Measurements from ENCODE around the gene MYO1D.
A peak's percentile ranks its signal among the peaks of the same experiment; 100 is the strongest.

MYO1D gene

DNA sequence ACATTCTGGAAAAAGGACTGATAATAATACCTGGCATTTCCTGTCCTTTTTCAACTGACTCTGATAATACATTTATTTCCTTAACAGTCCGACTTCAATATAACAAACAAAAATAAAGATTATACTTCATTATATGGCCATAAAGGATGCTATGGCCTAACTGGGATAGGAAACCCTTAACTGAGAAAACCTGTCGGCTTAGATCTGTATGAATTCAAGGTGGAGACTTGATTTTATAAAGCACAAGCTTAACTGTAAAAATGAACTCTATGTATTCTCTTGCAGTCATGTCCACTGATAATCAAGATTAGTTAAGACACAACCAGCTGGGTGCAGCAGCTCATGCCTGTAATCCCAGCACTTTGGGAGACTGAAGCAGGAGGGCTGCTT is 102.2 kb downstream of the MYO1D start:
- H2AK5ac ChIP-seq (ENCODE audit: low read depth, low read length) = no peak overlapping the region
- H4K8ac ChIP-seq (ENCODE audit: low read depth, low read length) = no peak overlapping the region
- no peak overlapping the region for H3K4ac ChIP-seq (ENCODE audit: low read length)
- no peaks in the 10 kb centered on the region for H3K79me1 ChIP-seq (ENCODE audit: low read depth, low read length)
- no peak overlapping the region for H4K91ac ChIP-seq (ENCODE audit: low read depth, low read length, poor library complexity)
- no peak overlapping the region for H2AFZ ChIP-seq (ENCODE audit: low read length)
- no peak overlapping the region for H3K18ac ChIP-seq (ENCODE audit: low read length)
- no peak overlapping the region for H3K23ac ChIP-seq (ENCODE audit: low read depth, low read length, poor library complexity)
- no peak overlapping the region for H3K4me3 ChIP-seq (ENCODE audit: low read length in 2 of 2)
- DNase-seq (ENCODE audit: low spot score) = no peak
- no peak overlapping the region for H2BK12ac ChIP-seq (ENCODE audit: low read length)
- H2BK5ac ChIP-seq (ENCODE audit: low read length) = no peak overlapping the region
- H3K9ac ChIP-seq (ENCODE audit: low read depth, low read length, poor library complexity) = no peak overlapping the region
- no peaks in the 10 kb centered on the region for H3K27me3 ChIP-seq (ENCODE audit: control insufficient read depth in 3 of 3, insufficient read depth in 3 of 3, low read depth in 1 of 3, low read length in 3 of 3)
- no peaks in the 10 kb centered on the region for H3K36me3 ChIP-seq (replicated peaks in 1 of 2; ENCODE audit: control insufficient read depth in 2 of 2, insufficient read depth in 2 of 2, low read length in 2 of 2)
- no peaks in the 10 kb centered on the region for H3K9me3 ChIP-seq (replicated peaks in 1 of 2; ENCODE audit: control insufficient read depth in 2 of 2, insufficient read depth in 1 of 2, low read depth in 1 of 2, low read length in 2 of 2)
- H3K4me1 ChIP-seq (ENCODE audit: control insufficient read depth in 2 of 2, insufficient read depth in 1 of 2, low read depth in 1 of 2, low read length in 2 of 2) = peaks cover 0 to 1% of the 10 kb centered on the region in 2 donors
- H3K4me2 ChIP-seq (ENCODE audit: insufficient read depth, low read length, poor library complexity, severe bottlenecking) = no peak overlapping the region
- H3K14ac ChIP-seq (ENCODE audit: low read length) = no peak overlapping the region
- WGBS, 2 donors (ENCODE audit: extremely low coverage in 2 of 2, insufficient read length in 2 of 2, insufficient replicate concordance in 1 of 2) = no CpG with 5 or more reads among the region's 2 CpGs
- no peak overlapping the region for H2BK15ac ChIP-seq (ENCODE audit: low read length)
- no peak overlapping the region for H3K27ac ChIP-seq (replicated peaks; ENCODE audit: low read length)
- no peak overlapping the region for H2BK120ac ChIP-seq (ENCODE audit: low read depth, low read length)

DNA sequence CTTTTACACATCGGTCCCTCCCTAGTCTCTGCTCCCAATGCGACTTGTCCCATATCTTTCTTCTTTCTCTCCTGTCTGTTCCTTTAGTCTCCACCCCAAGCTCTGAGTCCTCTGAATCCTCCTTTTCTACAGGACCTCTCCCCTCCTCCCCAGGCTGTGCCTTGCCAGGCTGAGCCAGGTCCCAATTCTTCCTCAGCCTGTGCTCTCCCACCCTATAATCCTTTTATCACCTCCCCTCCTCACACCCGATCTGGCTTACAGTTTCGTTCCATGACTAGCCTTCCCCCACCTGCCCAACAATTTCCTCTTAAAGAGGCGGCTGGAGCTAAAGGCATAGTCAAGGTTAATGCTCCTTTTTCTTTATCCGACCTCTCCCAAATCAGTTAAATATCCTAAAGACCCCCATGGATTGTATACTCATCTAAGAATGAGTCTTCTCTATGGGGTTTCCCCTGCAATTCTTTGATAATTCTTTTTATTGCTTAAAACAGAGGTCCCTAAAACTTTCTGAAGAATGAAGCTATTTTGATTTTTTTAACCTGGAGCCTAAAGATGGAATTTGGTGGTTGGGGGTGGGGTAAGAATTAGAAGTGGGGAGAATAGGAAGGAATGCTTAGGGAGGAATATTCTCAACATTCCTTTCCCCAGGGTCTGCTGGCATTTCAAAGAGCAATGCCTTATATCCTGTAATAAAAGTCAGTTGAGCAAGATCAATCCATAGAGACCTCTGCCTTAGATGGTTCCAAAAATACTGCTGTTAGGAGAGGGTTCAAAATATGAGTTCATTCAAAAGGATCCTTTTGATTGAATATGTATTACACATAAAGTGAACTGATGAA is 102.8 kb downstream of the MYO1D start:
- no peak for DNase-seq (ENCODE audit: low spot score)
- Histone ChIP-seq H3K4me3 (ENCODE audit: low read length in 2 of 2) (no peak overlapping the region), H4K91ac (ENCODE audit: low read depth, low read length, poor library complexity) (no peak overlapping the region)

DNA sequence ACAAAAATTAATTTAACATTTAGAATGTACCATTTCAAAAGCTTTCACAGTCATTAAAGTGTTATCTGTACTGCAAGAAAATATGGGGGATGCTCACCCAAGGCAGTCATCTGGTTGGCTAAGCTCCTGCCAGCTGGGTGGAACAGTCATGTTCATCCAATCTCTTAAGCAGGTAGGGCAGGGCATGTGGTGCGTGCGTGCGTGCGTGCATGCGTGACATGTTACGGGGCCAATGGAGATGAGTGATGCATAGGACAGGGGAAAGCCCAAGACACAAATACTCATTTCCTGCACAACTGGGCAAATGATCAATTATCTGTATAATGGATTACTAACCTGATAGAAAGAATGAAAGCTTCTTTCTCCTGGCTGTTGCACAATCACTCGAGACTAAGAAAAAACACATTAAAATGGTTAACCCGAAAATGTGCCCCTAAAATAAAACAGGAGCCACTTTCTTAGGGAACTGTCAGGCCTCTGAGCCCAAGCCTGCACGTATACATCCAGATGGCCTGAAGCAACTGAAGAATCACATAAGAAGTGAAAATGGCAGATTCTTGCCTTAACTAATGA is 104.4 kb downstream of the MYO1D start:
- H2AFZ ChIP-seq (ENCODE audit: low read length) = no peak overlapping the region
- H3K18ac ChIP-seq (ENCODE audit: low read length) = no peak overlapping the region
- H3K4me3 ChIP-seq (ENCODE audit: low read length in 2 of 2) = no peak overlapping the region
- no peak overlapping the region for H3K27ac ChIP-seq (replicated peaks; ENCODE audit: low read length)
- no peaks in the 10 kb centered on the region for H3K27me3 ChIP-seq (ENCODE audit: control insufficient read depth in 3 of 3, insufficient read depth in 3 of 3, low read depth in 1 of 3, low read length in 3 of 3)
- H3K79me1 ChIP-seq (ENCODE audit: low read depth, low read length) = no peaks in the 10 kb centered on the region
- H3K14ac ChIP-seq (ENCODE audit: low read length) = no peak overlapping the region
- H2AK5ac ChIP-seq (ENCODE audit: low read depth, low read length) = no peak overlapping the region
- no peak overlapping the region for H2BK15ac ChIP-seq (ENCODE audit: low read length)
- H2BK120ac ChIP-seq (ENCODE audit: low read depth, low read length) = no peak overlapping the region
- no peak overlapping the region for H3K4ac ChIP-seq (ENCODE audit: low read length)
- H4K91ac ChIP-seq (ENCODE audit: low read depth, low read length, poor library complexity) = peak overlapping the region; percentile 89
- H3K4me2 ChIP-seq (ENCODE audit: insufficient read depth, low read length, poor library complexity, severe bottlenecking) = no peak overlapping the region
- H4K8ac ChIP-seq (ENCODE audit: low read depth, low read length) = no peak overlapping the region
- no peaks in the 10 kb centered on the region for H3K36me3 ChIP-seq (replicated peaks in 1 of 2; ENCODE audit: control insufficient read depth in 2 of 2, insufficient read depth in 2 of 2, low read length in 2 of 2)
- H3K23ac ChIP-seq (ENCODE audit: low read depth, low read length, poor library complexity) = no peak overlapping the region
- H2BK5ac ChIP-seq (ENCODE audit: low read length) = no peak overlapping the region
- no peak overlapping the region for H3K9ac ChIP-seq (ENCODE audit: low read depth, low read length, poor library complexity)
- DNase-seq (ENCODE audit: low spot score) = no peak
- H3K4me1 ChIP-seq (ENCODE audit: control insufficient read depth in 2 of 2, insufficient read depth in 1 of 2, low read depth in 1 of 2, low read length in 2 of 2) = peaks cover 0 to 3% of the 10 kb centered on the region in 2 donors
- no CpG with 5 or more reads among the region's 9 CpGs for WGBS, 2 donors (ENCODE audit: extremely low coverage in 2 of 2, insufficient read length in 2 of 2, insufficient replicate concordance in 1 of 2)
- no peak overlapping the region for H2BK12ac ChIP-seq (ENCODE audit: low read length)
- H3K9me3 ChIP-seq (replicated peaks in 1 of 2; ENCODE audit: control insufficient read depth in 2 of 2, insufficient read depth in 1 of 2, low read depth in 1 of 2, low read length in 2 of 2) = no peaks in the 10 kb centered on the region

More for the DNA sequence above, 102.8 kb downstream of the MYO1D start:
- Histone ChIP-seq H3K4ac (ENCODE audit: low read length) (no peak overlapping the region), H3K36me3 (replicated peaks in 1 of 2; ENCODE audit: control insufficient read depth in 2 of 2, insufficient read depth in 2 of 2, low read length in 2 of 2) (no peaks in the 10 kb centered on the region), H3K9me3 (replicated peaks in 1 of 2; ENCODE audit: control insufficient read depth in 2 of 2, insufficient read depth in 1 of 2, low read depth in 1 of 2, low read length in 2 of 2) (no peaks in the 10 kb centered on the region), H3K4me1 (ENCODE audit: control insufficient read depth in 2 of 2, insufficient read depth in 1 of 2, low read depth in 1 of 2, low read length in 2 of 2) (peaks cover 0 to 1% of the 10 kb centered on the region in 2 donors), H2AFZ (ENCODE audit: low read length) (no peak overlapping the region), H2AK5ac (ENCODE audit: low read depth, low read length) (no peak overlapping the region), H3K79me1 (ENCODE audit: low read depth, low read length) (no peaks in the 10 kb centered on the region), H3K9ac (ENCODE audit: low read depth, low read length, poor library complexity) (no peak overlapping the region), H2BK120ac (ENCODE audit: low read depth, low read length) (no peak overlapping the region), H3K4me2 (ENCODE audit: insufficient read depth, low read length, poor library complexity, severe bottlenecking) (no peak overlapping the region), H3K23ac (ENCODE audit: low read depth, low read length, poor library complexity) (no peak overlapping the region), H2BK15ac (ENCODE audit: low read length) (no peak overlapping the region), H3K27ac (replicated peaks; ENCODE audit: low read length) (no peak overlapping the region), H3K14ac (ENCODE audit: low read length) (no peak overlapping the region), H3K27me3 (ENCODE audit: control insufficient read depth in 3 of 3, insufficient read depth in 3 of 3, low read depth in 1 of 3, low read length in 3 of 3) (no peaks in the 10 kb centered on the region), H4K8ac (ENCODE audit: low read depth, low read length) (no peak overlapping the region), H3K18ac (ENCODE audit: low read length) (no peak overlapping the region), H2BK12ac (ENCODE audit: low read length) (no peak overlapping the region), H2BK5ac (ENCODE audit: low read length) (no peak overlapping the region)
- no CpG with 5 or more reads among the region's 6 CpGs for WGBS, 2 donors (ENCODE audit: extremely low coverage in 2 of 2, insufficient read length in 2 of 2, insufficient replicate concordance in 1 of 2)

DNA sequence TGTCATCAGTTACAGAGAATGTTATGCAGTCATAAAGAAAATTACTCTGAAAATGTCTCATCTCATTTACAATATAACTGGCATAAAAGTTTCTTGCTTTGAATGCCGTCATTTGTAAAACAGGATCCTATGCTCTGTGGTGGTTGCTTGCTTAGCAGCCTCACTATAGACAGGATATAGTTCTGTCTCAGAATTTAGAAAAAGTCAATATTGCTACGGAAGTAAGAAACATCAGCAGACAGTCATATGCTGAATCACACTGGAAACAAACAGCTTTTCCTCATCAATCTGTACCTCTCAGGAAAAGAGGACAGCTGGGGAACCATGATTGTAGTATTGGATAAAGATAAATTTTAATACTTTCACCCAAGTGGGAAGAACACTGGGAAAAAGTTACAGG is 105.5 kb downstream of the MYO1D start:
- H3K4me3 ChIP-seq (ENCODE audit: low read length in 2 of 2) = no peak overlapping the region
- H2BK5ac ChIP-seq (ENCODE audit: low read length) = no peak overlapping the region
- no peak overlapping the region for H3K23ac ChIP-seq (ENCODE audit: low read depth, low read length, poor library complexity)
- no peak overlapping the region for H2BK120ac ChIP-seq (ENCODE audit: low read depth, low read length)
- H4K91ac ChIP-seq (ENCODE audit: low read depth, low read length, poor library complexity) = no peak overlapping the region
- H3K27me3 ChIP-seq (ENCODE audit: control insufficient read depth in 3 of 3, insufficient read depth in 3 of 3, low read depth in 1 of 3, low read length in 3 of 3) = no peaks in the 10 kb centered on the region
- H2AFZ ChIP-seq (ENCODE audit: low read length) = no peak overlapping the region
- H3K4me1 ChIP-seq (ENCODE audit: control insufficient read depth in 2 of 2, insufficient read depth in 1 of 2, low read depth in 1 of 2, low read length in 2 of 2) = peaks cover 0 to 3% of the 10 kb centered on the region in 2 donors
- H4K8ac ChIP-seq (ENCODE audit: low read depth, low read length) = no peak overlapping the region
- H3K4me2 ChIP-seq (ENCODE audit: insufficient read depth, low read length, poor library complexity, severe bottlenecking) = no peak overlapping the region
- H3K36me3 ChIP-seq (replicated peaks in 1 of 2; ENCODE audit: control insufficient read depth in 2 of 2, insufficient read depth in 2 of 2, low read length in 2 of 2) = no peaks in the 10 kb centered on the region
- H3K9me3 ChIP-seq (replicated peaks in 1 of 2; ENCODE audit: control insufficient read depth in 2 of 2, insufficient read depth in 1 of 2, low read depth in 1 of 2, low read length in 2 of 2) = no peaks in the 10 kb centered on the region
- no peak overlapping the region for H3K14ac ChIP-seq (ENCODE audit: low read length)
- H3K9ac ChIP-seq (ENCODE audit: low read depth, low read length, poor library complexity) = no peak overlapping the region
- no peak overlapping the region for H2BK15ac ChIP-seq (ENCODE audit: low read length)
- H3K27ac ChIP-seq (replicated peaks; ENCODE audit: low read length) = no peak overlapping the region
- DNase-seq (ENCODE audit: low spot score) = no peak
- H2BK12ac ChIP-seq (ENCODE audit: low read length) = no peak overlapping the region
- no peak overlapping the region for H3K4ac ChIP-seq (ENCODE audit: low read length)
- no peaks in the 10 kb centered on the region for H3K79me1 ChIP-seq (ENCODE audit: low read depth, low read length)
- no peak overlapping the region for H3K18ac ChIP-seq (ENCODE audit: low read length)
- H2AK5ac ChIP-seq (ENCODE audit: low read depth, low read length) = no peak overlapping the region
- WGBS, 2 donors (ENCODE audit: extremely low coverage in 2 of 2, insufficient read length in 2 of 2, insufficient replicate concordance in 1 of 2) = no CpG with 5 or more reads among the region's 2 CpGs
